ENCODE data around the gene SPEM3.

Gene SPEM3

GRCh38 chr17:7411427-7411750 is 17.3 kb upstream of the SPEM3 start:
- no peak overlapping the region for H3K4me2 ChIP-seq (ENCODE audit: low read depth, low read length, poor library complexity, severe bottlenecking)
- H3K9me3 ChIP-seq (ENCODE audit: insufficient read depth, low read length): no peaks in the 10 kb centered on the region
- no peak overlapping the region for H2AFZ ChIP-seq (ENCODE audit: low read depth, low read length, severe bottlenecking)
- H3K27me3 ChIP-seq (ENCODE audit: low read length): no peaks in the 10 kb centered on the region
- TF ChIP-seq, protein P1, sequence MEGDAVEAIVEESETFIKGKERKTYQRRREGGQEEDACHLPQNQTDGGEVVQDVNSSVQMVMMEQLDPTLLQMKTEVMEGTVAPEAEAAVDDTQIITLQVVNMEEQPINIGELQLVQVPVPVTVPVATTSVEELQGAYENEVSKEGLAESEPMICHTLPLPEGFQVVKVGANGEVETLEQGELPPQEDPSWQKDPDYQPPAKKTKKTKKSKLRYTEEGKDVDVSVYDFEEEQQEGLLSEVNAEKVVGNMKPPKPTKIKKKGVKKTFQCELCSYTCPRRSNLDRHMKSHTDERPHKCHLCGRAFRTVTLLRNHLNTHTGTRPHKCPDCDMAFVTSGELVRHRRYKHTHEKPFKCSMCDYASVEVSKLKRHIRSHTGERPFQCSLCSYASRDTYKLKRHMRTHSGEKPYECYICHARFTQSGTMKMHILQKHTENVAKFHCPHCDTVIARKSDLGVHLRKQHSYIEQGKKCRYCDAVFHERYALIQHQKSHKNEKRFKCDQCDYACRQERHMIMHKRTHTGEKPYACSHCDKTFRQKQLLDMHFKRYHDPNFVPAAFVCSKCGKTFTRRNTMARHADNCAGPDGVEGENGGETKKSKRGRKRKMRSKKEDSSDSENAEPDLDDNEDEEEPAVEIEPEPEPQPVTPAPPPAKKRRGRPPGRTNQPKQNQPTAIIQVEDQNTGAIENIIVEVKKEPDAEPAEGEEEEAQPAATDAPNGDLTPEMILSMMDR (IDR thresholded peaks at IDR 0.05; ENCODE audit: insufficient read depth, low read length, poor library complexity, severe bottlenecking): no peak
- no peak for TF ChIP-seq EZH2phosphoT487 (conservative IDR thresholded peaks at IDR 0.05; ENCODE audit: low read length)
- H3K4me3 ChIP-seq (ENCODE audit: insufficient read depth, low read length, poor library complexity, severe bottlenecking): no peak overlapping the region
- no peaks in the 10 kb centered on the region for H3K9me2 ChIP-seq (replicated peaks; ENCODE audit: insufficient read depth, low read length)
- H3F3A ChIP-seq (ENCODE audit: insufficient read depth): no peaks in the 10 kb centered on the region
- no peaks in the 10 kb centered on the region for H4K20me1 ChIP-seq (ENCODE audit: low read depth, low read length)
- no peak overlapping the region for H3K9ac ChIP-seq (ENCODE audit: low read length)
- H3K36me3 ChIP-seq (ENCODE audit: low read length): no peaks in the 10 kb centered on the region
- H3K79me2 ChIP-seq (ENCODE audit: insufficient read depth, low read length): no peaks in the 10 kb centered on the region
- no peak overlapping the region for H3K27ac ChIP-seq (ENCODE audit: low read depth, low read length)

- H3F3A ChIP-seq (ENCODE audit: insufficient read depth): no peaks in the 10 kb centered on the region
- H2AFZ ChIP-seq (ENCODE audit: low read depth, low read length, severe bottlenecking): no peak overlapping the region
- no peak overlapping the region for H3K9ac ChIP-seq (ENCODE audit: low read length)
- no peak overlapping the region for H3K4me2 ChIP-seq (ENCODE audit: low read depth, low read length, poor library complexity, severe bottlenecking)
- H3K9me3 ChIP-seq (ENCODE audit: insufficient read depth, low read length): no peaks in the 10 kb centered on the region
- TF ChIP-seq EZH2phosphoT487 (conservative IDR thresholded peaks at IDR 0.05; ENCODE audit: low read length): no peak
- TF ChIP-seq, protein P1 (IDR thresholded peaks at IDR 0.05; ENCODE audit: insufficient read depth, low read length, poor library complexity, severe bottlenecking): no peak
- H3K79me2 ChIP-seq (ENCODE audit: insufficient read depth, low read length): no peaks in the 10 kb centered on the region
- H3K9me2 ChIP-seq (replicated peaks; ENCODE audit: insufficient read depth, low read length): no peaks in the 10 kb centered on the region
- no peak overlapping the region for H3K4me3 ChIP-seq (ENCODE audit: insufficient read depth, low read length, poor library complexity, severe bottlenecking)
- no peak overlapping the region for H3K27ac ChIP-seq (ENCODE audit: low read depth, low read length)
- H4K20me1 ChIP-seq (ENCODE audit: low read depth, low read length): no peaks in the 10 kb centered on the region
- H3K36me3 ChIP-seq (ENCODE audit: low read length): no peaks in the 10 kb centered on the region
- no peaks in the 10 kb centered on the region for H3K27me3 ChIP-seq (ENCODE audit: low read length)
These were observed 15.2 kb upstream of the SPEM3 start for GRCh38 chr17:7413346-7413985.

DNA sequence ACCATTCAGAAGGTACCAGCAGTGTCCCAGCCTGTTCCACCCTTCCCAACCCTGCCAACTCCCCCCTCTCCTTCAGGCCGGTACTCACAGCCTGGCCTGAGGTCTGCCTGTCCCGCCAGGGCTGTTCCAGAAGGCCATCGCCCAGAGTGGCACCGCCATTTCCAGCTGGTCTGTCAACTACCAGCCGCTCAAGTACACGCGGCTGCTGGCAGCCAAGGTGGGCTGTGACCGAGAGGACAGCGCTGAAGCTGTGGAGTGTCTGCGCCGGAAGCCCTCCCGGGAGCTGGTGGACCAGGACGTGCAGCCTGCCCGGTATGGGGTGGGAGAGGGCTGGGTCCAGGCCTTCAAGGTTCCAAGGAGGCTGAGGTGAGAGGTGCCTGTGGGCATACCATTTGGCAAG is 13.8 kb upstream of the SPEM3 start:
- no peaks in the 10 kb centered on the region for H3K9me2 ChIP-seq (replicated peaks; ENCODE audit: insufficient read depth, low read length)
- H3K27me3 ChIP-seq (ENCODE audit: low read length): no peaks in the 10 kb centered on the region
- no peak overlapping the region for H3K4me2 ChIP-seq (ENCODE audit: low read depth, low read length, poor library complexity, severe bottlenecking)
- H3F3A ChIP-seq (ENCODE audit: insufficient read depth): no peaks in the 10 kb centered on the region
- TF ChIP-seq, protein P1 (IDR thresholded peaks at IDR 0.05; ENCODE audit: insufficient read depth, low read length, poor library complexity, severe bottlenecking): no peak
- no peak for TF ChIP-seq EZH2phosphoT487 (conservative IDR thresholded peaks at IDR 0.05; ENCODE audit: low read length)
- H3K9ac ChIP-seq (ENCODE audit: low read length): no peak overlapping the region
- no peak overlapping the region for H3K4me3 ChIP-seq (ENCODE audit: insufficient read depth, low read length, poor library complexity, severe bottlenecking)
- no peak overlapping the region for H2AFZ ChIP-seq (ENCODE audit: low read depth, low read length, severe bottlenecking)
- H3K79me2 ChIP-seq (ENCODE audit: insufficient read depth, low read length): no peaks in the 10 kb centered on the region
- no peak overlapping the region for H3K27ac ChIP-seq (ENCODE audit: low read depth, low read length)
- no peaks in the 10 kb centered on the region for H3K36me3 ChIP-seq (ENCODE audit: low read length)
- H4K20me1 ChIP-seq (ENCODE audit: low read depth, low read length): no peaks in the 10 kb centered on the region
- no peaks in the 10 kb centered on the region for H3K9me3 ChIP-seq (ENCODE audit: insufficient read depth, low read length)

Data from SU-DHL-6 (cell line).